Mesenchymal stem cell (in vitro differentiated cells and primary cell): Measurements from ENCODE around the gene ISX.

Experiments
- DNase-seq: peaks from one replicate; pipeline ENCODE4 v3.0.0-alpha.2; 2013
- H2AFZ ChIP-seq: one replicate; pipeline ENCODE4 v1.6.1; 2013; ENCODE audit warnings: low read depth, mild to moderate bottlenecking, control low read depth, inconsistent platforms, low read length, moderate library complexity
- H2AK5ac ChIP-seq: 2 replicates; pipeline ENCODE4 v1.6.1; 2013; ENCODE audit warnings: low read length, moderate library complexity, mild to moderate bottlenecking, inconsistent platforms; ENCODE audit not compliant: severe bottlenecking
- H2BK120ac ChIP-seq: one replicate; pipeline ENCODE4 v1.6.1; 2013; ENCODE audit warnings: low read depth, mild to moderate bottlenecking, inconsistent platforms, low read length, moderate library complexity
- H2BK12ac ChIP-seq, 2 experiments: one replicate each; pipeline ENCODE4 v1.6.1; 2013; ENCODE audit warnings: inconsistent platforms in 2 of 2, low read length in 2 of 2, mild to moderate bottlenecking in 2 of 2, moderate library complexity in 2 of 2, control low read depth in 1 of 2
- H2BK15ac ChIP-seq: one replicate; pipeline ENCODE4 v1.6.1; 2013; ENCODE audit warnings: mild to moderate bottlenecking, low read depth, inconsistent platforms; ENCODE audit not compliant: poor library complexity, severe bottlenecking
- H2BK5ac ChIP-seq: 2 replicates; pipeline ENCODE4 v1.6.1; 2013; ENCODE audit warnings: low read depth, mild to moderate bottlenecking, low read length, control low read depth, inconsistent platforms; ENCODE audit not compliant: poor library complexity, severe bottlenecking
- H3K14ac ChIP-seq, 2 experiments: one replicate each; pipeline ENCODE4 v1.6.1; 2013; ENCODE audit warnings: inconsistent platforms in 2 of 2, low read length in 2 of 2, control low read depth in 1 of 2, mild to moderate bottlenecking in 1 of 2, moderate library complexity in 1 of 2
- H3K18ac ChIP-seq, 2 experiments: one replicate each; pipeline ENCODE4 v1.6.1; 2013; ENCODE audit warnings: inconsistent platforms in 2 of 2, low read length in 2 of 2, control low read depth in 1 of 2, low read depth in 1 of 2, mild to moderate bottlenecking in 1 of 2
- H3K23ac ChIP-seq, 2 experiments: one replicate each; pipeline ENCODE4 v1.6.1; 2013; ENCODE audit warnings: inconsistent platforms in 2 of 2, low read length in 2 of 2, mild to moderate bottlenecking in 2 of 2, moderate library complexity in 2 of 2, control low read depth in 1 of 2
- H3K27ac ChIP-seq: 2 replicates; pipeline ENCODE4 v1.5.1; 2013; ENCODE audit warnings: mild to moderate bottlenecking, moderate library complexity, low read length, control low read depth, inconsistent platforms; ENCODE audit not compliant: poor library complexity, severe bottlenecking
- H3K27me3 ChIP-seq, 2 experiments: 2 replicates each; pipeline versions ENCODE4 v1.6.1 to v1.7.0; 2013; ENCODE audit warnings: low read length in 2 of 2, mild to moderate bottlenecking in 2 of 2, moderate library complexity in 2 of 2, control low read depth in 1 of 2, inconsistent platforms in 1 of 2; ENCODE audit not compliant: control insufficient read depth in 1 of 2, insufficient read depth in 1 of 2
- H3K36me3 ChIP-seq, 2 experiments: 2 replicates each; pipeline versions ENCODE4 v1.6.1 to v1.7.0; 2013; ENCODE audit warnings: low read length in 2 of 2, control low read depth in 1 of 2, inconsistent platforms in 1 of 2, low read depth in 1 of 2, mild to moderate bottlenecking in 1 of 2; ENCODE audit not compliant: insufficient read depth in 2 of 2, control insufficient read depth in 1 of 2
- H3K4ac ChIP-seq, 2 experiments: one replicate each; pipeline ENCODE4 v1.6.1; 2013; ENCODE audit warnings: inconsistent platforms in 2 of 2, low read length in 2 of 2, mild to moderate bottlenecking in 2 of 2, moderate library complexity in 2 of 2, control low read depth in 1 of 2, low read depth in 1 of 2
- H3K4me1 ChIP-seq: 2 replicates; pipeline ENCODE4 v1.6.1; 2013; ENCODE audit warnings: low read depth, low read length, control low read depth; ENCODE audit not compliant: control insufficient read depth, insufficient read depth
- H3K4me2 ChIP-seq: 2 replicates; pipeline ENCODE4 v1.6.1; 2013; ENCODE audit warnings: low read length, mild to moderate bottlenecking, inconsistent platforms; ENCODE audit not compliant: poor library complexity, severe bottlenecking
- H3K4me3 ChIP-seq, 2 experiments: 2 replicates each; pipeline versions ENCODE4 v1.5.1 to v1.7.0; 2013; ENCODE audit warnings: low read length in 2 of 2, mild to moderate bottlenecking in 2 of 2, control low read depth in 1 of 2, low read depth in 1 of 2; ENCODE audit not compliant: insufficient read depth in 1 of 2
- H3K79me1 ChIP-seq: replicated peaks from 2 replicates; pipeline ENCODE4 v1.6.1; 2013; ENCODE audit warnings: mild to moderate bottlenecking, control low read depth, low read length, inconsistent platforms; ENCODE audit not compliant: poor library complexity, severe bottlenecking
- H3K9ac ChIP-seq: 2 replicates; pipeline ENCODE4 v1.7.0; 2013; ENCODE audit warnings: mild to moderate bottlenecking, low read length, moderate library complexity
- H3K9me3 ChIP-seq: 2 replicates; pipeline ENCODE4 v1.7.0; 2013; ENCODE audit warnings: mild to moderate bottlenecking, low read length; ENCODE audit not compliant: control insufficient read depth
- H4K8ac ChIP-seq: one replicate; pipeline ENCODE4 v1.6.1; 2013; ENCODE audit warnings: inconsistent platforms, mild to moderate bottlenecking, low read length, moderate library complexity
- H4K91ac ChIP-seq: one replicate; pipeline ENCODE4 v1.6.1; 2013; ENCODE audit warnings: mild to moderate bottlenecking, low read length, inconsistent platforms
- WGBS: methylation state at CpG from one replicate; pipeline ENCODE4 v1.1.7; 2013; ENCODE audit warnings: mixed read lengths; 5-methylcytosine and 5-hydroxymethylcytosine counted together

The ISX gene

DNA sequence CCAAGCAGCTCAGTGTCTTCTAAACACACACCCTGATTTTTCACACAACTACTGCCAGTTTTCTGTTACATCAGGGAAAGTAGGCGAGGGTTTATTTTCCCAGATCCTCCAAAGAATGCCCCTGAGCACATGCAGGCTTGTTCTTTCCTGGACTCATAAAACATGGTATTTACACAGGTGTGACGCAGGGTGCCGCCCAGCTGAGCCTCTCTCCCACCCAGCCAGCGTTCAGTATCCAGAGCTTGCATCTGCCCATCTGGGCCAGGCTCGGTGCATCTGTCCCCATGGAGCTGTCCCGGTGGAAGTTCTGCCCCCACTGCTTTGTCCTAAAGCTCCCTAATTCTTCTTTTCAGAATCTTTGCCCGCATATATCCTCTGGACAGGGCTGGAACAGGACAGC lies 44.8 kb upstream of the ISX start:
- no peak overlapping the region for H4K8ac ChIP-seq
- no peak overlapping the region for H3K4ac ChIP-seq
- H3K27me3 ChIP-seq: peaks cover 0 to 3% of the 10 kb centered on the region in 2 experiments
- no peaks in the 10 kb centered on the region for H3K36me3 ChIP-seq
- H3K9me3 ChIP-seq: no peaks in the 10 kb centered on the region
- DNase-seq: no peak
- H3K4me3 ChIP-seq: no peak overlapping the region
- H3K9ac ChIP-seq: no peak overlapping the region
- H3K18ac ChIP-seq: no peak overlapping the region
- H2BK15ac ChIP-seq: no peak overlapping the region
- H2BK5ac ChIP-seq: no peak overlapping the region
- H3K14ac ChIP-seq: no peak overlapping the region
- H2BK12ac ChIP-seq: no peak overlapping the region
- H2AK5ac ChIP-seq: no peak overlapping the region
- H3K79me1 ChIP-seq: no peaks in the 10 kb centered on the region
- 85% methylated on average over 7 of the region's 7 CpGs for WGBS
- no peak overlapping the region for H3K23ac ChIP-seq
- H3K27ac ChIP-seq: no peak overlapping the region
- H2BK120ac ChIP-seq: no peak overlapping the region
- no peak overlapping the region for H2AFZ ChIP-seq
- H3K4me2 ChIP-seq: no peak overlapping the region
- H3K4me1 ChIP-seq: peaks cover 2% of the 10 kb centered on the region
- H4K91ac ChIP-seq: no peak overlapping the region

GRCh38 chr22:35022291-35022690 lies 43.7 kb upstream of the ISX start:
- no peak overlapping the region for H3K4me3 ChIP-seq
- no peak overlapping the region for H3K4ac ChIP-seq
- no peak overlapping the region for H4K91ac ChIP-seq
- H2BK12ac ChIP-seq: no peak overlapping the region
- no peak overlapping the region for H3K9ac ChIP-seq
- H3K79me1 ChIP-seq: no peaks in the 10 kb centered on the region
- no peak overlapping the region for H3K27ac ChIP-seq
- H3K9me3 ChIP-seq: no peaks in the 10 kb centered on the region
- WGBS: 93% methylated on average over 5 of the region's 5 CpGs
- DNase-seq: no peak
- no peaks in the 10 kb centered on the region for H3K36me3 ChIP-seq
- no peak overlapping the region for H2BK15ac ChIP-seq
- H3K4me1 ChIP-seq: peaks cover 2% of the 10 kb centered on the region
- H4K8ac ChIP-seq: no peak overlapping the region
- H3K27me3 ChIP-seq: peaks cover 0 to 3% of the 10 kb centered on the region in 2 experiments
- H3K23ac ChIP-seq: no peak overlapping the region
- no peak overlapping the region for H3K14ac ChIP-seq
- no peak overlapping the region for H2BK5ac ChIP-seq
- no peak overlapping the region for H3K18ac ChIP-seq
- H2AK5ac ChIP-seq: no peak overlapping the region
- no peak overlapping the region for H2AFZ ChIP-seq
- H3K4me2 ChIP-seq: no peak overlapping the region
- H2BK120ac ChIP-seq: no peak overlapping the region

- Histone ChIP-seq H4K91ac (no peak overlapping the region), H3K36me3 (no peaks in the 10 kb centered on the region), H3K27me3 (peaks cover 0 to 3% of the 10 kb centered on the region in 2 experiments), H3K9ac (no peak overlapping the region), H3K27ac (no peak overlapping the region), H2AFZ (no peak overlapping the region), H3K4ac (no peak overlapping the region), H3K4me3 (no peak overlapping the region), H2BK120ac (no peak overlapping the region), H3K23ac (no peak overlapping the region), H3K14ac (no peak overlapping the region), H2BK5ac (no peak overlapping the region), H2BK15ac (no peak overlapping the region), H3K4me1 (peaks cover 2% of the 10 kb centered on the region), H2BK12ac (no peak overlapping the region), H3K9me3 (no peaks in the 10 kb centered on the region), H2AK5ac (no peak overlapping the region), H4K8ac (no peak overlapping the region), H3K18ac (no peak overlapping the region), H3K4me2 (no peak overlapping the region), H3K79me1 (no peaks in the 10 kb centered on the region)
- peak; percentile 6 for DNase-seq
- WGBS: 24% methylated on average over 21 of the region's 25 CpGs
Measured at GRCh38 chr22:35023692-35024363, 42.1 kb upstream of the ISX start.

DNA sequence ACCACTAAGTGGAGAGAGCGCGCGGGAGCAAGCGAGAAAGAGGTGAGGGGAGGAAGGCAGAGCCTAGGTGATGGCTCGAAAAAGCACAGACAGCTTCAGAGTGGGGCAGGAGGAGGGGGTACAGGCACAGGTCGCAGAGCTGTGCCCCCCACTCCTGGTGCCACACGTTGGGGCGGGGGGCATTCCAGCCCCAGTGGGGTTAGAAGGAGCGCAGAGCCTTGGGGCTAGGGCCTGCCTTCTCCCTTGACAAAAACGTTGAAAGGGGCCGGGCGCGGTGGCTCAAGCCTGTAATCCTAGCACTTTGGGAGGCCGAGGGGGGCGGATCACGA lies 41.6 kb upstream of the ISX start:
- H4K8ac ChIP-seq: no peak overlapping the region
- WGBS: 53% methylated on average over 16 of the region's 16 CpGs
- H3K18ac ChIP-seq: no peak overlapping the region

More for the DNA sequence above, 41.6 kb upstream of the ISX start:
- H3K23ac ChIP-seq: no peak overlapping the region
- H3K79me1 ChIP-seq: no peaks in the 10 kb centered on the region
- H3K36me3 ChIP-seq: no peaks in the 10 kb centered on the region
- no peak overlapping the region for H3K27ac ChIP-seq
- DNase-seq: no peak
- no peak overlapping the region for H2AFZ ChIP-seq
- H3K9me3 ChIP-seq: no peaks in the 10 kb centered on the region
- no peak overlapping the region for H2BK12ac ChIP-seq
- no peak overlapping the region for H3K4me2 ChIP-seq
- peaks cover 0 to 3% of the 10 kb centered on the region in 2 experiments for H3K27me3 ChIP-seq
- H2BK120ac ChIP-seq: no peak overlapping the region
- no peak overlapping the region for H4K91ac ChIP-seq
- no peak overlapping the region for H3K9ac ChIP-seq
- no peak overlapping the region for H3K14ac ChIP-seq
- H2BK15ac ChIP-seq: no peak overlapping the region
- H2BK5ac ChIP-seq: no peak overlapping the region
- H3K4me3 ChIP-seq: peak overlapping the region in 1 of 2 experiments; percentile 26
- peaks cover 2% of the 10 kb centered on the region for H3K4me1 ChIP-seq
- no peak overlapping the region for H3K4ac ChIP-seq
- H2AK5ac ChIP-seq: no peak overlapping the region
